HAP-1 (cell line): ENCODE data around the gene GBX1.
A peak's percentile ranks its signal among the peaks of the same experiment; 100 is the strongest.

Experiments
- DNase-seq, 2 experiments: peaks; one replicate each; pipeline ENCODE4 v3.0.0-alpha.2; 2016 to 2020; ENCODE audit warnings: low spot score in 2 of 2
- H3K27me3 ChIP-seq: fragments of 250-450 bp; sonication (Bioruptor Pico); 2 replicates; pipeline ENCODE4 v1.5.1; 2020; ENCODE audit warnings: low read depth, mild to moderate bottlenecking, moderate library complexity
- H3K36me3 ChIP-seq: fragments of 250-450 bp; sonication (Bioruptor Pico); replicated peaks from 2 replicates; pipeline ENCODE4 v1.5.1; 2020; ENCODE audit warnings: mild to moderate bottlenecking
- H3K4me1 ChIP-seq: fragments of 250-450 bp; sonication (Bioruptor Pico); 2 replicates; pipeline ENCODE4 v1.5.1; 2020; ENCODE audit warnings: mild to moderate bottlenecking
- H3K4me3 ChIP-seq: fragments of 250-450 bp; sonication (Bioruptor Pico); 2 replicates; pipeline ENCODE4 v1.5.1; 2020; ENCODE audit warnings: mild to moderate bottlenecking, moderate library complexity
- H3K9me3 ChIP-seq: fragments of 250-450 bp; sonication (Bioruptor Pico); 2 replicates; pipeline ENCODE4 v1.5.1; 2020; ENCODE audit warnings: mild to moderate bottlenecking, moderate library complexity
- in situ Hi-C: fragments of 300-500 bp; cut with MboI; formaldehyde crosslinking; loops from 3 replicates; pipeline ENCODE4 v1.14.3; 2020; ENCODE audit warnings: low sequenced_read_pairs, inconsistent platforms, mixed read lengths

Gene GBX1

DNA sequence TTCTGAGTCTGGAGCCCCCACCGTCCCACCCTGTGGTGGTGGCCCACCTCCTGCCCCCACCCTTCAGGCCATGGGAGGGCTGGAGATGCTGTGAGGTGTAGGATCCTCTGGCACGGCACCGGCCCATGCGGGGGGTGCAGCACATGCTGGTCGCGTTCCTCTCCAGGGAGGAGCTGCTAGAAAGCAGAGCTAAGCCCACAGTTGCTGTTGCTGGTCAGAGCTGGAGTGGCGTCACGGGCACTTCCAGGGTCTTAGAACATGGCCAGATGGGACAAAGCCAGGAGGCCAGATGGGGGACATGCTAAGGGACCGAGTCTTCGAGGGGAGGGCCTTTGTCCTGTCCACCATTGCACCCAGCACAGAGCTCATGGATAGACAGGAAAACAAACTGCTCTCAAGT is 59.6 kb downstream of the GBX1 start:
- Histone ChIP-seq H3K4me1 (peaks cover 17% of the 10 kb centered on the region), H3K9me3 (no peaks in the 10 kb centered on the region), H3K4me3 (no peak overlapping the region), H3K36me3 (peaks cover 14% of the 10 kb centered on the region), H3K27me3 (no peaks in the 10 kb centered on the region)
- in situ Hi-C loops: no loop called here
- DNase-seq: no peak

DNA sequence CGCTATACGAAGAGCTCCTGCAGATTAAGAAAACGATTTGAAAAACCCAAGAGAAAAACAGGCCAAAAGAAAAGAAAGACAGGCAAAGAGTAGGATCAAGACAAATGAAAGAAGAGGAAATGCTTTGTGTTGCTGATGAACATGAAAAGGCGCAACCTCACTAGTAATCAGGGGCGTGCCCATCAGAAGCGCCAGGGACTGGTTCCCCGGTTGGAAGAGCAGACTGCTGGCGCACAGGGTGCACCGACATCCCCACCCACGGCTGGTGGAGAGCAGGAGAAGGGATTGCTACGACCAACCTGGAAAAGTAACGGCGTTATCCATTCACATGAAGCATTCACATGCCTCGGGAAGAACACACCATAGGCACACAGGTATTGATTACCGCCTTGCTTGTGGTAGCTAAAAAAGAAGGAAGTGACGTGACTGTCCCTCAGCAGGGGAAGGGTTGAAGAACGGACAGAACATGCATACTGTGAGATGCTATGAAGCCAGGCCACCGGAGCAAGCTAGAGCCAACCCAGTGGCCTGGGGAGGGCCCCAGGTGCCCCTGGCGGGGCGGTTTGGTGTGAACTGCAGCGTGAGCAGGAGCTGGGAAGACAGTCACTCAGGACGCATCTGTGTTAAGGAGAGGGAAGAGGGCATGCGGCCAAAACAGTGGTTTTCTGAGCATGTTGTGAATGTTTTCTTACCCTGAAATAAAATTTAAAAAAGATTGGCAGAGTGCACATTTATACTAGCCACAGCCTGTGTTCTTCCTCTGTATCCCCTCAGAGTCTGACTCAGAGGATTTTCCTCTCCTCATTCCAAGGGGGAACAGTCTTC is 62.9 kb downstream of the GBX1 start:
- Histone ChIP-seq H3K4me1 (peaks cover 18% of the 10 kb centered on the region), H3K27me3 (no peaks in the 10 kb centered on the region), H3K36me3 (peaks cover 21% of the 10 kb centered on the region), H3K9me3 (no peaks in the 10 kb centered on the region), H3K4me3 (no peak overlapping the region)
- peak; percentile 60 to 73 for DNase-seq
- in situ Hi-C loops: no loop called here

DNA sequence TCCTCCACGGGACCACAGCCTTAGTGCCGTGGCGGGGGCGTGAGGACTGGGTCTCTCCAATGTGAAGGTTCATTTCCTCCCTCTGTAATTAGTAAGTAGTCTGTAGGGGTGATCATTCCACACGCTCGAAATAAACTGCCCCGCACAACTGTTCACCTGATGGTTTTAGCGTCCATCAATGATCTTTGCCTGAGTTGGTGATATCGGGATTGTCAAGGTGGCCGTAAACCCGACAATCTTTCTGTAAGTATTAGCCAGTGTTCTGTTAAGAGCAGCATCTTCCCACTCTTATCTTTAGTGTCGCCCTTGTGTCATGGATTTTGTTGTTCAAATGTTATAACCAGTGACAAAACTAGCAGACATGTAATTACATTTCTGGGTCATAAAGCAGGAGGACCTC is 63.5 kb downstream of the GBX1 start:
- in situ Hi-C loops: no loop called here
- no peak overlapping the region for H3K4me3 ChIP-seq
- no peaks in the 10 kb centered on the region for H3K27me3 ChIP-seq
- DNase-seq: no peak
- H3K9me3 ChIP-seq: no peaks in the 10 kb centered on the region
- peaks cover 21% of the 10 kb centered on the region for H3K36me3 ChIP-seq
- H3K4me1 ChIP-seq: peaks cover 18% of the 10 kb centered on the region

DNA sequence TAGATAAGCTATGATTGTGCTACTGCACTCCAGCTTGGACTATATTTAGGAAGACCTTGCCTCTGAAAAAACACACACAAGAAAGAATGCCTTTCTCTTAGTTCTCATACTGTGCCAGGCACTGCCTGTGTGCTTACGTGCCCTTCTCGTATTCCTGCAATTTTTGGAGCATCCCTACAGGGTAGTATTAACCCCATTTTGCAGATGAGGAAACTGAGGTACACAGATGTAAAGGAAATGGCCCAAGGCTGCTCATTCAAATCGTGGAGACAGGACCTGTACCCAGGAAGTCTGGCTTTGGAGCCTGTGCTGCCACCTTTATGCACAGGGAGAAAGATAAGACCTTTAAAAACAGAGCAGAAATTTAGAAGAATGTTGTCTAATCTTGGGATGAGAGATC is 64.5 kb downstream of the GBX1 start:
- no peak for DNase-seq
- in situ Hi-C loops: no loop called here
- no peaks in the 10 kb centered on the region for H3K27me3 ChIP-seq
- no peak overlapping the region for H3K4me3 ChIP-seq
- peaks cover 18% of the 10 kb centered on the region for H3K4me1 ChIP-seq
- peaks cover 21% of the 10 kb centered on the region for H3K36me3 ChIP-seq
- no peaks in the 10 kb centered on the region for H3K9me3 ChIP-seq

DNA sequence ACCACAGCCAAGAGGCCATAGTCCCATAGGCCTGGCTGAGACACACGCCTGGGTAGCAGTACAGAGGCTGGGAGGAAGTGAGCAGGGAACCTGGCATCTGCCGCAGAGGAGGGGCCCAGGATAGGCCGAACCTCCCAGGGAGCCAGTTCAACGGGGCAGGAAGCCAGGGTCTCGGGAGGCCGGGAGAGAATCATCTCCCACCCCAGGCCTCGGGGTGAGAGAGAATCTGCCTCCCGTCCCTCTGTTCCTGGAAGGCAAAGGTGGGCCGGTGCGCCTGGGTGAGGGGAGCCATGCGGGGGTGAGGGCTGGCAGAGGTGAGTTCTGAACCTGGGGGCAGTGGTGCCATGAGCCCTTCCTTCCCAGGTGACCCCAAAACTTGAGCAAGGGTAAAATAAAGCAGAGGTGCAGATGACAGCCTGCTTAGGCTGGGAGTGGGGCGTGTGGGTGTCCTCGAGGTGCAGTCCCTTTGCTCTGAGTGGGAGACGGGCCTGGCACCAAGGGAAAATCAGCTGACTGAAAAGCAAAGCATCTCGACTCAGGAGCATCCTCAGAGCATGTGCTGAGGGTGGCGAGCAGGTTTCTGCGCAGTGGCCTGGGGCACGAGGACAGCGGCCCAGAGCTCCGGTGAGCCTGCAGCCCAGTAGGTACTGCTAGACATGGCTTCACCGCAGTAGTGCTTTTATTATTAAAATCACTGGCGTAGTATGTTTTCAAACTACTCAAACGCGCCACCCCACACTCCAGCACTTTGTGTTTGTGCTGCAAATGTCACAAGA is 65.7 kb downstream of the GBX1 start:
- Histone ChIP-seq H3K4me1 (peaks cover 18% of the 10 kb centered on the region), H3K9me3 (no peaks in the 10 kb centered on the region), H3K36me3 (peaks cover 21% of the 10 kb centered on the region), H3K4me3 (no peak overlapping the region), H3K27me3 (no peaks in the 10 kb centered on the region)
- in situ Hi-C loops: no loop called here
- no peak for DNase-seq

DNA sequence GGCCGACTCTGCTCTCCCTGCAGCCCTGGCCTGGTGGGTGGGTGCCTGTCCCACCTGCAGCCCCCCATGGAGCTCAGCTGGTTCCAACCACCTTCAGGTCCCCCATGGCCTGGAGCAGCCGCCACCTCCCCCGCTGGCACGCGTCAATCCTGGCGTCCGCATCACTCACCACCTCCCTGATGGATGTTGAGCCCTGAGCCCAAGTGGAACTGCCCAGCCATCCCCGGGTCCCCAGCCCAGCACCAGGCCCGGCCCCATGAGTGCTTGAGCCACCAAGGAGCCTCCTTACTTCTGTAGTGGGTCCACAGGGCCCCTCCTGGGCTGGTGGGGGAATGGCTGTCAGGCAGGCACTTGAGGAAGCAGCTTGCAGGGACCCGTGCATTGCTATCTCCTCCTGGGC is 66.6 kb downstream of the GBX1 start:
- Histone ChIP-seq H3K4me3 (no peak overlapping the region), H3K27me3 (no peaks in the 10 kb centered on the region), H3K9me3 (no peaks in the 10 kb centered on the region), H3K4me1 (peaks cover 18% of the 10 kb centered on the region), H3K36me3 (peaks cover 24% of the 10 kb centered on the region)
- in situ Hi-C loops: no loop called here
- no peak for DNase-seq

DNA sequence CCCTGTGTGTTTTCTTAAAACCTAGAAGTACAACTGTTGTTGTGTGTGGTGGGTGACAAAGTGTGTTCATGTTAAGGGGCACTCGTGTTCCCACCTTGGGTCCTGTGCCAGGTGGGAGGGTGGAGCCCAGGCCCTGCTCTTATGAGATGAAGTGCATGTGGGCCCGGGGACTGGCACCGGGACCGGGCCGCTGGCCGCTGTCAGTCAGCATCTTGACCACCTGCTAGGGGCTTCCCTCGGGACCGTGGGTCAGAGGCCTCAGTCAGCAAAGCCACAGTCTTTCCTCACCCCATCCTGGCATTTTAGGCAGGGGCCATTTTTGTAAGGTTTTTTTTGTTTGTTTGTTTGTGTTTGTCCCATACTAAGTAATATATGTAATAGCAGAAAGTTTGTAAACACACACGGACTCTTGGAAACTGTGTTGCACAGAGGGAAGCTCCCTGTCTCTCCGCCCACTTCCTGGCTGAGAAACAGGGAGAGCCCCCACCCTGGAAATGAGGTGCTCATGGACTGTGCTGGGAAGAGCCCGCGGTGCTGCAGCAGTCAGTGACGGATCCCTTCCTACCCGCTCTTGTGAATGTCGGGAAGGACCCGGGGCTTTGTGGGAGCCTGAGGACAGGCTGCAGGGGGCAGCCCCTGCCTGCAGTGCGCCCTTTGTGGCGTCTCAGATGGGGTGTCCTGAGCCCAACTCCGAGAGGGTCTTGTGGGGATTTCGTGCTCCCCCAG is 67.8 kb downstream of the GBX1 start:
- H3K4me1 ChIP-seq: peaks cover 18% of the 10 kb centered on the region
- in situ Hi-C loops: no loop called here
- peaks cover 26% of the 10 kb centered on the region for H3K36me3 ChIP-seq
- no peak overlapping the region for H3K4me3 ChIP-seq
- H3K27me3 ChIP-seq: no peaks in the 10 kb centered on the region
- H3K9me3 ChIP-seq: no peaks in the 10 kb centered on the region
- DNase-seq: no peak
